GM19468 (cell line): ENCODE measurements around the gene KRT86.
"Not testable (repeated sequence)": the region's sequence is repeated elsewhere in the genome, so short reads cannot be mapped to it uniquely, and the experiment has no call there.

Experiments
- ATAC-seq: cut with Tn5 transposase; IDR thresholded peaks from one replicate; pipeline ENCODE4 v1.9.1; 2021; ENCODE audit warnings: mild to moderate bottlenecking, moderate library complexity, moderate number of reproducible peaks; ENCODE audit not compliant: unreplicated experiment; ENCODE audit errors: extremely low read depth

The KRT86 gene

DNA sequence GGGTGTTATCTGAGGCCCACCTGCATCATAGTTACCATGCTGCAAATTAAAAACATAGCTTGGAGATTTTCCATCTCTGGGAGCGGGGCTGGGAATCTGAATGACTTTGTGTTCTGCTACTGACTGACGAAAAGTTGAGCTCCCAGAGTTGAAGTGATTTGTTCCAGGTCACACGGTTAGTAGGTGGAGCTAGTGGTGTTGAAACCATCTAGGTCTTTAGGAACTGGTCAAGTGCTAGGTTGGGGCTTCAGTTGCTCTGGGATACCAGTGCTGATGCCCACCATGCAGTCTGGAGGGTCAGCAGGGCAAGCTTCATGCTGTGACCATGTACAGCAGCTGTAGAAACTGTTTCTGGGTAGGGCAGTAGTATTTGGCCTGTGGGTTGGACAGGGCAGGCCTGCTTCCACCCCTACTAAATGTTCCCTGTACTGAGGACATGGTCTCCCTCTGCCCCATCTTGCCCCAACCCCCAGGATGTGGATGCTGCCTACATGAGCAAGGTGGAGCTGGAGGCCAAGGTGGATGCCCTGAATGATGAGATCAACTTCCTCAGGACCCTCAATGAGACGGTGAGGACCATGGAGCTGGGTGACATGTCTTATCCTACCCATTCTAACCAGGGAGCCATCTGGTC, 36.1 kb upstream of the KRT86 start:
- no peak for ATAC-seq

DNA sequence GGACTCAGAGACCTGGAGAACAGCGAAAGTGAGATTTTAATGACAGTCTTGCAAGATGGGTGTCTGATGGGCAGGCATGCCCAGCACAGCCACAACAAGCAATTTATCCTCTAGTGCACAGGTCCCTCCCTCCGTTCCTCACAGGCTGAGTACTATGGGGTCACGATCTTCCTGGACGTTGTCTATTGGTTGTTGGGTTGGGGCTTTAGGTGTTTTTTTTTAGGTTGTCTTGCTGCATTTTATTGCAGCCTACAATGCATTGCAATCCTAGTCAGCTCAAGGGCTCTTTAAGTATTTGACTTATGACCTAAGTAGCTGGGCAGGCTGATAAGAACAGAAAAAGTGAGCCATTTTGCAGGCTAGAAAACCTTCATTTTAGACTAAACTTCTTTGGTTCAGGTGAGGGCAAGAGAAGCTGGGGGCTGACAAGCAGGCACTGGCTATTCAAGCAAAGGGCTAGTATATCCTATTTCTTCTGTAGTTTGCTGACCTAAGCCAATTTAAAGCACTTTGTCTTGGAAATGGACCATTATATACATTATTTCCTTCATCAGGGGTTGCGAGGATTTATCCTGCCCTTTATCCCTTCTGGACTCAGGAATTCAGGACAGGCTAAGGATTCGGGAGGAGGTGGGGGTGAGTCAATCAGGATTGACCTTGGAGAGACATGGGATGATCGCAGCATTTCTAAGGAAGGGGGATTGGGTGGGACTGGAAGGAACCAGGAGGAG, 35.4 kb upstream of the KRT86 start:
- no peak for ATAC-seq

DNA sequence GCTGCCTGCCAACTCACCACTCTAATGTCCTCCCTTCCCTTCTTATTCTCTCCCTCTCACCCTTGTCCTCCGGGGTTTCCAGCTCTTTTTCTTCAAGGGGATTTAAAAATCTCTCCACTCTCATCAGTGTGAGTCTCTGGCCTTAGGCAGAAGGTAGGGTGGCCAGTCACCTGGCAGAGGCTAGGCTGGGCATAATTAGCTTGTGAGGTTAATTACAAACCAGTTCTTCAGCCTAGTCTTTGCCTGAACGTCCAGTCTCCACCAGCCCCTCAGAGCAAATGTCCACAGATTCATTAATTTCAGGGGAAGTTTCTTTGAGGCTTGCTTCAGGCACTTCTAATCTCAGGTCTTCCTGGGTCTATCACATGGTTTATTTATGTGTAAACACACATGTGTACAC, 34.7 kb upstream of the KRT86 start:
- no peak for ATAC-seq

DNA sequence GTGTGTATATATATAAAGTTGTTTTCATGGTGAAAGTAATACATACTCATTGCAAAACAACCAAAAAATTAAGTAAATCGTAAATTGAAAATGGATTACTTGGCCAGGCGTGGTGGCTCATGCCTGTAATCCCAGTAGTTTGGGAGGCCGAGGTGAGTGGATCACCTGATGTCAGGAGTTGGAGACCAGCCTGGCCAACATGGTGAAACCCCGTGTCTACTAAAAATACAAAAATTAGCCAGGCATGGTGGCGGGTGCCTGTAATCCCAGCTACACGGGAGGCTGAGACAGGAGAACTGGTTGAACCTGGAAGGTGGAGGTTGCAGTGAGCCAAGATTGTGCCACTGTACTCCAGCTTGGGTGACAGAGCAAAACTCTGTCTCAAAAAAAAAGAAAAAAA, 34.2 kb upstream of the KRT86 start:
- not testable (repeated sequence) for ATAC-seq

DNA sequence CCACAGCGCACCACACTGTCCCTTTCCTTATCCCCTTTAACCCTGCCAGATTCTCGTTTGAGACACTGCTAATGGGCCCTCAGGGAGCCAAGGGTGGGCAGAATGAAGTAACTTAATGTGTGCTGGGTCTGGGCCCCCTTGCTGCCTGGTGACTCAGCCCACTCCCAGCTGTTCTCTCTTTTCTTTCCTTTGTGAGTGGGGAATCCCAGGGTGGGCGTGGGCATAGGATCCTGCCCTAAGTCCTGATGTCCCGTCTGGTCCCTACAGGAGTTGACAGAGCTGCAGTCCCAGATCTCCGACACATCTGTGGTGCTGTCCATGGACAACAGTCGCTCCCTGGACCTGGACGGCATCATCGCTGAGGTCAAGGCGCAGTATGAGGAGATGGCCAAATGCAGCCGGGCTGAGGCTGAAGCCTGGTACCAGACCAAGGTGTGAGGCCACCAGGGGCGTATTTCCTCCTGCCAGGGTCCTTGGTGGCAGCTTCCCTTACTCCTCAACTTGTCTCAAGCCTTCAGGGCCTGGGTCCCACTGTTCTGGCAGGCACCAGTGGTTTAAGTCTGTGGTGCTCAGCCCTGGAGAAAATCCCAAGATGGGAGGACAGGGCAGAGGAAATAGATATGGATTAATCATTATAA, 33.1 kb upstream of the KRT86 start:
- no peak for ATAC-seq

DNA sequence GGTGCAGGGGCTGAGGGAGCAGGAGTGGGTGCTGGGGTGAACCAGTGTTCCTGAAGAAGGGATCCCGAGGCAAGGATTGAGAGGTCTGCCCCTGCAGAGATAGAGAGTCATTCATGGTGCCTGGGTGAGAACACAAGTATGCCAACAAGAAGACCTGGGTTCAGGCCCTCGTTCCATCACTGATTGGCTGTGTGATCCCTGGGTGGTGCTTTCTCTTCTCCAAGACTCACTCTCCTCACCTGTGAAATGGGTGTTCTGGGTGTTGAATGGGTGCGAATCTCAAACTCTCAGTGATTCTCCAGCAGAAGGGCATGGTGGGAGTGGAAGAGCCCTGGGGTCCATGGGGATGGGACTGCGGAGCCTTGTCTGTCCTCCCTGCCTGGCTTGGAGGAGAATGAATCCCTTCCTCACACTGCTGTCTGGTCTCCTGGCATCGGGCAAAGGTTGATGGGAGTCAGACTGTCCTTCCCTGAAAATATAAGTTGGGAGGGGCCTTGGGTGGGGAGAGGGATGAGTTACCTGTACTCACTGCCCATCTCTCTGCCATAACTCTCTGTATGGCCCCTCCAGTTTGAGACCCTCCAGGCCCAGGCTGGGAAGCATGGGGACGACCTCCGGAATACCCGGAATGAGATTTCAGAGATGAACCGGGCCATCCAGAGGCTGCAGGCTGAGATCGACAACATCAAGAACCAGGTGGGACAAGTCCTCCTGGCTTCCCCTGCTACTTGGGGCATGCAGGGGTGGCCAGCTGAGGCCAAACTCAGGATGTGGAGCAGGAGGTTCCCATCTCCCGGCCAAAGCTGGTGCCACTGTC, 31.8 kb upstream of the KRT86 start:
- ATAC-seq: no peak

DNA sequence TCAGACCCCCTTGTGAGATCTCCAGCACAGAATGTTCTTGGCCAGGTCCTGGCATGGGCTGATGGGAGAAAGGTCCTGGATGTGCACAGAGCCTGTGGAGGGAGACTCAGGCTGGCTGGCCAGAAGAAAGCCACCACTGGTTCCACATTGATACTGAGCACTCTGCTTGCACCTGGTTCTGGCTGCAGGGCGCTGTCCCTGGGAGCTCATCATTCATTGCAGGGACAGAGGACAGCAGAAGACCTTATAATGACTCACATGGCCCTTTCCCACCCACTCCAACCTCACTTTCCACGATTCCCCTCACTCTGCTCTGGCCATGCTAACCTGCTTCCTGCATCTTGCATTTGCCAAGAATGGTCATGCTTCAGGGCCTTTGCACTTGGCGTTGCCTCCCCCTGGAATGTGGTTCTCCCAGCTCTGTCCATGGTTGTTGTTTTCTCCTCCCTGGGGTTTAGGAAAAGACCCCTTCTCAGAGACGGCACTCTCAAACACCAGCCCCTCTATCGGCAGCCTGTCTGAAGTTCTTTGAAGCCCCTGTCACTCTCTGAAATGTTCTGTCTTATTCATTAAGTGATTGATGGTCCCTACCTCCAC, 31.1 kb upstream of the KRT86 start:
- ATAC-seq: no peak

DNA sequence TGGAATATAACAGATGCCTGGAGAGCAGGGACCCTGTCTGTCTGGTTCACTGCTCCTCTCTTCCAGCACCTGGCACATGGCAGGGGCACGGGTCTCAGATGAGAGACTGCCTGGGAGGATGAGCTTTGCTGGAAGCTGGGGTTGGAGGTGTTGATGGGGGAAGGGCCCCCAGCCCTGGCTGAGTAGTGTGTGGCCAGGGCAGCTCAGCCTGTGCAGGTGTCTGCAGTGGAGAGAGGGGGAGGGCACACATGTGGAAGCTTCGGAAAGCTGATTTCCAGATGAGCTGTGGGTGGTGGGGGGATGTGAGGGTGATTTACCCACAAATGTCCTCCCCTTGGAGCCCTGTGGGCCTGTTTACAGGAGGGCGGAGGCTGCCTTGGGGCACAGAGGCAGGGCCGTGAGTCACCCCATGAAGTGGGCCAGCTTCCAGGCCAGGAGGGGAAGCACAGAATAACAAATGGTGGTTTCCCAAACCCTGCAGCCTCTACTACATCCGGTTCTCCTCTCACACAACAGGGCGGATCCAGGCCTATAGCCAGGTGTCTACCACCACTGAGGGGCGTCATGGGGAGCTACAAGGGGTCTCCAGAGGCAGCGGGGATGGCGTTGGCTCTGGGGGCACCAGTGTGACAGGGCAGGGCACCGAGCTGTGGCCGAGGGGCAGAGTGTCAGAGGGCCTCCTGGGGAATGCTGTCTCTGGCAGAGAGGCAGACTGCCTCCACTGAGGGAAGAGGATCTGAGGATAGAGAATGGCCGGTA, 30.4 kb upstream of the KRT86 start:
- peak; percentile 71 for ATAC-seq

DNA sequence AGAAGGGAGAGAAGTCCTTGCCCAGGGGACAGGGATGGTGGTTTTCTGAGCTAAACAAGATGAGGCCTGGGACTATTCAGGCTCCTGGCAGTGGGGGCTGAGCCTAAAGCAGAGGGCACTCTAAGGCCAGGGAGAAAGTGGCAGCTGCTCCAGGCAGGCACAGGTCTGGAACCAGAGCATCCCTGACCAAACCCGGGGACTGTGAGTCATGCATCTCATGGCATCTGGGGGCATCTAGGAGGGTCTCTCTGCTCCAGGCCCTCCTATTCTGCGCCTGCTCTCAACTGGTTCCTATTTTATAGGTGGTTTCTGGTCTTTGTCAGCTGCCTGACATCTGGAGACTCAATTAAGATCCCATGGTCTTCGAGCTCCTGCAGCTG, 29.8 kb upstream of the KRT86 start:
- ATAC-seq: no peak

DNA sequence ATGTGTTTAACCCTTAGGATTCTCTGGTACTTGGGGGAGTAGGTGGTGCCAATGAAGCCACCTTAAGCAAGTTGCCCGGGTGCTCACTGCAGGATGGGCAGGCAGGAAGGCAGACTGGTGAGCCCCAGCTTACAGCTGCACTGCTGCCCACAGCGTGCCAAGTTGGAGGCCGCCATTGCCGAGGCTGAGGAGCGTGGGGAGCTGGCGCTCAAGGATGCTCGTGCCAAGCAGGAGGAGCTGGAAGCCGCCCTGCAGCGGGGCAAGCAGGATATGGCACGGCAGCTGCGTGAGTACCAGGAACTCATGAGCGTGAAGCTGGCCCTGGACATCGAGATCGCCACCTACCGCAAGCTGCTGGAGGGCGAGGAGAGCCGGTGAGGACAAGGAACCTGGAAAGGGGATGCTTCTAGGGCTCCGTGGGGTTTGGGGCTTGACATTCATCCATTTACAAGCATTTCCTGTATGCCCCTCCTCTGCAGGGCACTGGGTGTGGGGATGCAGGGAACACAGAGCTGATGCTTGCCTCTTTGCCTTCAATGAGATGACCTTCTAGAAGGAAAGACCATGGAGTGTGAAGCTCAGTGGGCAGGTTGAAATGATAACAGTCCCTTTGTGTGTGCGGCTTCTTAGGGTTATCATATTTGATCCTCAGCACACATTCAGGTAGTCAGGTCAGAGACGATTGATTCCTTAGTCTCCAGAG, 29.0 kb upstream of the KRT86 start:
- no peak for ATAC-seq

DNA sequence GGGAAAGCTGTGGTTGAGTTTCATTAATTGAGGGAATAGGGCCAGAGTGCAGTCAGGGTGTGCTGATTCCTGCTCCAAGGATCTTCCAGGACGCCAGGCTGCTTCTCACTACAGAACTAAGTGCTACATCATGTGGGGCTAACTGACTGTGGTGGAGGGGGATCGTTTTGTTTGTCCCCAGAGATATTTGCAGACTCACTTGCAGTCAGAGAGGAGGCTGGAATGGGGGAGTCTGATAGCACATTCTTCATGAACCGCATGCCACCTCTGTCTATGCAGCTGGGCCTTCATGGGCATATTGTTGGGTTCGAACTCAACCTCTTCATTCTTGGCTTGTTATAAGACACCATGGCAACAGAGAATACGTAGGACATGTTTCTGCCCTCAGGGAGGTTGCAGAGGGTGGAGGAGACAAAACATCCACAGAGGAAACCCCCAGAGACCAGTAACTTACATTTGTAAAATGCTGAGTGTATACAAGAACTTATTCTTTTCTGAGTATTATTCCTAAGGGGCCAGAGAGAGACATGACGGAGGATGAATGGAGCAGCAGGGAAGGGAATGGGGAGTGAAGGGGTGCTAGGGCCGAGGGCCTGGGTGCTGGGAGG, 28.4 kb upstream of the KRT86 start:
- no peak for ATAC-seq

DNA sequence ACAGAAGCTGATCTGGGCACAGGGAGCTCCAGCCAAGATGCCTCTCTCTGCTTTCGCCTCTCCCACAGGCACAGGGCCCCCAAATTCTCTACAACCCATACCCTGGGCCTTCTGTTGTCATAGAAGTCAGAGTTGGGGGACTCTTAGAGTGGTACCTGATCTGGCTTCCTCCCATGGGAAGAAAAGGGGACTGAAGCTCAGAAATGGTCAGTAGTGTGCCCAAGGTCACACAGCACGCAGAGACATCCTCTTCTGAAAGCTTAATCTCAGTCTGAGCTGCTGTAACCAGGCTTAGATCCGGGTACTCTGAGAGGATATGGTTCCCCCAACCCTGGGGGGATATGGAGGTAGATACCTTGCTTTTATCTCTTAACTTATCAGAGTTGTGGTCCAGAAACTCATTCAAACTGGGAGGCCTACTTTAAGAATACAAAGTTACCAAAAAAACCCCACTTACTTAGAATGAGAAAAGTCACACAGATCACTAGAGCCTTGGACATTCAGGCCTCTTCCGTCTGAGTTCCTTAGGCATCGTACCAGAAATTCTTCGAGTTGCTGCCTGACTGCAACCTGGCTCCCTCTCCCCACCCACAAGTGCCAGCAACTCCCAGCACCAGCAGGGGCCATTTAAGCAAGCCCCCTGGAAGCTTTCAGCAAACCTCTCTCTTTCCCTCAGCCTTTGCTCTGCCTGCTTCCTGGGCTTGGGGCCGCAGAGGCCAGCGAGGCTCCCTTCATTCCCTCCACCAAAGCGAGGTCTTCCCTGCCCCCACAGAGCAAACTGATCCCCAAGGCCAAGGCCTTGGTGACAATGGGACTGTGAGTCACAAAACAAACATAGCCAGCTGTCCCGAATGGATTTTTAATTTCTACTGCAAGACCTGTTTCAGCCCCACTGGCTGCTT, 27.5 kb upstream of the KRT86 start:
- no peak for ATAC-seq

DNA sequence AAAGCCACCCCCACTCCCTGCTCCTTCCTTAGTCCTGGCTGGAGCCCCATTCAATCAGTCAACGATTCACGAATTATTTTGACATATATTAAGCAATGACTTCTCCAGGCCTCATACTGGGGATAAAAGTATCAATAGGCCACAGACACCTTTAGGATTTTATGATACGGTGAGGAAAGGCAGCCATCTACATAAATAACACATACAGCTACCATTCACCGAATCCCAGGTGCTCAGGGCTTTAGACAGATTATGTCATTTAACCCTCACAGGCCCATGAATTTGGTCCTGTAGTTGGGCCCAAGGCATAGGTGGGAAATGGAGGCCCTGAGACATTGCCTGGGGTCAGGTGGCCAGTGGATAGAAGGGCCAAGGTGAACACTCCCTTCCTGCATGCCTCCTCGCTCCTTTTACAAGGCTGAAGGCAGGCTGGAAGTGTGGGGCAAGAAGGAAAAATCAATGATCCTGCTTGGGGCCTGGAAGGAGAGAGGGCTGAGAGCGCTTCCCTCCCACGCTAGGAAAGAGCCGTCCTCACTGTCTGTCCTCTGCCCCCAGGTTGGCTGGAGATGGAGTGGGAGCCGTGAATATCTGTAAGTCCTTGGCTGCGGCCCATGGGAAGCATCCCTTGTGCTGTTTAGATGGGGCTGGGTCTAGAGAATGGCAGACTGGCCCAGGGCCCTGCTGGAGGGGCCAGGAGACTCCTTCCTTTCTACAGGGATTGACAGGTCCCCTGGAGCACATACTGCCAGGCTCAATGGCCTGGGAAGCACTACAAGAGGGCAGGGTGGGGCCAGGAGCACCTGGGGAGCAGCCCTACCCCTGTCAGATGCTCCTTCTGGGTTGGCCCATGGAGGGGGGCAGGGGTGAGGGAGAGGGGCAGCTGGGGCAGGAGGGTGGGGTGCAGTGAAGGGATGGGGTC, 26.6 kb upstream of the KRT86 start:
- no peak for ATAC-seq

DNA sequence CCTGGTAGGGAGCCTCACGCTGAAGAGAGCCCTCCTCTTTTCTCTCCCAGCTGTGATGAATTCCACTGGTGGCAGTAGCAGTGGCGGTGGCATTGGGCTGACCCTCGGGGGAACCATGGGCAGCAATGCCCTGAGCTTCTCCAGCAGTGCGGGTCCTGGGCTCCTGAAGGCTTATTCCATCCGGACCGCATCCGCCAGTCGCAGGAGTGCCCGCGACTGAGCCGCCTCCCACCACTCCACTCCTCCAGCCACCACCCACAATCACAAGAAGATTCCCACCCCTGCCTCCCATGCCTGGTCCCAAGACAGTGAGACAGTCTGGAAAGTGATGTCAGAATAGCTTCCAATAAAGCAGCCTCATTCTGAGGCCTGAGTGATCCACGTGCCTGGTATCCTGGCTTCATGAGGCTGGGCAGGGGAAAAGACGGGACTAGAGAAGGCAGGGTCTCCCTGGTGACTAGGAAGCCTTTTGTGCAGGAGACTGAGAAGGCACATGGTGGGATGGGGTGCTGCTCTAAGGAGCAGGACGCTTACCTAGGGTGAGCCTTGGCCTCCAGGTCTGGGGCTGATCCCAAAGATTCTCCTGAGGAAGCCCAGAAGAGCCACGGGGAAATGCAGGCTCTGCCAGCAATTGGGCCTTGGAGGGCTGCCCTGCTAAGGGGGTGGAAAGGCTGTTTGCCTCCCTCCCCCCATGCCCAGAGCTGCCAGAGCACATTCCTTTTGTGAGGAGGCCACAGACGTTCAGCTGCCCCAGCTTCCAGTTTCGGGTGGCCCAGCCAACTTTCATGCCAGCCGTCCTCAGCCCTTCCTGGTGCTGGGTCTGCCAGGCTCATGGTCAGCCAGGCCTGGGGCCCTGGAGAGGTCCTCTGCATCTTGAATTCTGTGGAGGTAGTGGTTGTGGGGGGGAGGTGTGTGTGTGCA, 25.6 kb upstream of the KRT86 start:
- ATAC-seq: no peak

DNA sequence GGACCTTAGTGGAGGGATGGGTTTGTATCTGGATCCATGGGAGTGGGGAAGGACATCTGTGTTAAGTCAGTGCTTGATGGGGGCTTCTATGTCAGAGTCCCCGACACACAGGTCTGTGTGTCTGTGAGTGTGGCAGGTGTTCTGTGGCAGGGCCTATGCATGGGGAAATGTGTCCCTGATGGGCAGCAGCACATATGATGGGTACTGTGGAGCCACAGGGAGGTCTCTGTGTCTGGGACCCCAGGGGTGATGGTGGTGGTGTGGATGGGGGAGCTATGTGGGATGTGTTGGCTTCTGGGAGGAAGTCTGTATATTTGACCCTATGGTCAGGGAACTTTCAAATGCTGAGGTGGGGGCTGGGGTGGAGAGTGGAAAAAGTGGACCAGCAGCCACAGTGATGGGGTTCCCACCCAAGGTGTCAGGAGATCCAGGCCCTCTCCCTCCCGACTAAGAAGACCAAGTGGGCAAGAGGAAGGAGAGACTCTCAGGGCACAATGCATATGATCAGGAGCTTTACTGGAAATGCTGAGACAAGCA, 24.9 kb upstream of the KRT86 start:
- ATAC-seq: no peak
